ENCODE measurements around the gene SEC14L1.

Gene SEC14L1

GRCh38 chr17:77228816-77229215 is 88.0 kb downstream of the SEC14L1 start:
- Histone ChIP-seq H3K36me3 (ENCODE audit: insufficient read depth, low read depth, low read length) (no peaks in the 10 kb centered on the region), H3K27ac (ENCODE audit: low read length) (no peak overlapping the region), H3K9me3 (ENCODE audit: insufficient read depth, low read depth, low read length) (no peaks in the 10 kb centered on the region), H3K27me3 (ENCODE audit: insufficient read depth, low read length) (no peaks in the 10 kb centered on the region), H3K4me1 (ENCODE audit: insufficient read depth, low read length) (no peaks in the 10 kb centered on the region), H3K9ac (ENCODE audit: low read depth, low read length) (no peak overlapping the region), H3K4me3 (ENCODE audit: low read length) (no peak overlapping the region)

- no peaks in the 10 kb centered on the region for H3K4me1 ChIP-seq (ENCODE audit: insufficient read depth, low read length)
- no peak overlapping the region for H3K9ac ChIP-seq (ENCODE audit: low read depth, low read length)
- H3K36me3 ChIP-seq (ENCODE audit: insufficient read depth, low read depth, low read length) = no peaks in the 10 kb centered on the region
- no peaks in the 10 kb centered on the region for H3K27me3 ChIP-seq (ENCODE audit: insufficient read depth, low read length)
- H3K9me3 ChIP-seq (ENCODE audit: insufficient read depth, low read depth, low read length) = no peaks in the 10 kb centered on the region
- H3K4me3 ChIP-seq (ENCODE audit: low read length) = no peak overlapping the region
- no peak overlapping the region for H3K27ac ChIP-seq (ENCODE audit: low read length)
Measured at GRCh38 chr17:77229786-77230435, 89.1 kb downstream of the SEC14L1 start.

GRCh38 chr17:77230436-77230830 is 89.7 kb downstream of the SEC14L1 start:
- Histone ChIP-seq H3K9ac (ENCODE audit: low read depth, low read length) (no peak overlapping the region), H3K27ac (ENCODE audit: low read length) (no peak overlapping the region), H3K4me1 (ENCODE audit: insufficient read depth, low read length) (no peaks in the 10 kb centered on the region), H3K9me3 (ENCODE audit: insufficient read depth, low read depth, low read length) (no peaks in the 10 kb centered on the region), H3K27me3 (ENCODE audit: insufficient read depth, low read length) (no peaks in the 10 kb centered on the region), H3K36me3 (ENCODE audit: insufficient read depth, low read depth, low read length) (no peaks in the 10 kb centered on the region), H3K4me3 (ENCODE audit: low read length) (no peak overlapping the region)

GRCh38 chr17:77231076-77231871 is 90.5 kb downstream of the SEC14L1 start:
- Histone ChIP-seq H3K27me3 (ENCODE audit: insufficient read depth, low read length) (no peaks in the 10 kb centered on the region), H3K36me3 (ENCODE audit: insufficient read depth, low read depth, low read length) (no peaks in the 10 kb centered on the region), H3K4me3 (ENCODE audit: low read length) (no peak overlapping the region), H3K27ac (ENCODE audit: low read length) (no peak overlapping the region), H3K4me1 (ENCODE audit: insufficient read depth, low read length) (no peaks in the 10 kb centered on the region), H3K9ac (ENCODE audit: low read depth, low read length) (no peak overlapping the region), H3K9me3 (ENCODE audit: insufficient read depth, low read depth, low read length) (no peaks in the 10 kb centered on the region)

GRCh38 chr17:77233127-77233526 is 92.4 kb downstream of the SEC14L1 start:
- H3K27ac ChIP-seq (ENCODE audit: low read length) = no peak overlapping the region

GRCh38 chr17:77233635-77234334 is 93.0 kb downstream of the SEC14L1 start:
- Histone ChIP-seq H3K4me1 (ENCODE audit: insufficient read depth, low read length) (no peaks in the 10 kb centered on the region), H3K27ac (ENCODE audit: low read length) (no peak overlapping the region), H3K4me3 (ENCODE audit: low read length) (no peak overlapping the region), H3K9me3 (ENCODE audit: insufficient read depth, low read depth, low read length) (no peaks in the 10 kb centered on the region), H3K27me3 (ENCODE audit: insufficient read depth, low read length) (no peaks in the 10 kb centered on the region), H3K36me3 (ENCODE audit: insufficient read depth, low read depth, low read length) (no peaks in the 10 kb centered on the region), H3K9ac (ENCODE audit: low read depth, low read length) (no peak overlapping the region)

More at GRCh38 chr17:77233127-77233526, 92.4 kb downstream of the SEC14L1 start:
- no peaks in the 10 kb centered on the region for H3K27me3 ChIP-seq (ENCODE audit: insufficient read depth, low read length)
- H3K4me1 ChIP-seq (ENCODE audit: insufficient read depth, low read length) = no peaks in the 10 kb centered on the region
- H3K4me3 ChIP-seq (ENCODE audit: low read length) = no peak overlapping the region
- no peaks in the 10 kb centered on the region for H3K36me3 ChIP-seq (ENCODE audit: insufficient read depth, low read depth, low read length)
- H3K9me3 ChIP-seq (ENCODE audit: insufficient read depth, low read depth, low read length) = no peaks in the 10 kb centered on the region
- H3K9ac ChIP-seq (ENCODE audit: low read depth, low read length) = no peak overlapping the region

- H3K36me3 ChIP-seq (ENCODE audit: insufficient read depth, low read depth, low read length) = no peaks in the 10 kb centered on the region
- no peak overlapping the region for H3K4me3 ChIP-seq (ENCODE audit: low read length)
- no peaks in the 10 kb centered on the region for H3K27me3 ChIP-seq (ENCODE audit: insufficient read depth, low read length)
- H3K27ac ChIP-seq (ENCODE audit: low read length) = no peak overlapping the region
- H3K9me3 ChIP-seq (ENCODE audit: insufficient read depth, low read depth, low read length) = no peaks in the 10 kb centered on the region
- H3K9ac ChIP-seq (ENCODE audit: low read depth, low read length) = no peak overlapping the region
- H3K4me1 ChIP-seq (ENCODE audit: insufficient read depth, low read length) = no peaks in the 10 kb centered on the region
Measured at GRCh38 chr17:77234695-77235094, 93.9 kb downstream of the SEC14L1 start.

GRCh38 chr17:77235370-77235941 is 94.7 kb downstream of the SEC14L1 start:
- Histone ChIP-seq H3K9ac (ENCODE audit: low read depth, low read length) (no peak overlapping the region), H3K4me1 (ENCODE audit: insufficient read depth, low read length) (no peaks in the 10 kb centered on the region), H3K36me3 (ENCODE audit: insufficient read depth, low read depth, low read length) (no peaks in the 10 kb centered on the region), H3K27me3 (ENCODE audit: insufficient read depth, low read length) (no peaks in the 10 kb centered on the region), H3K27ac (ENCODE audit: low read length) (no peak overlapping the region), H3K4me3 (ENCODE audit: low read length) (no peak overlapping the region), H3K9me3 (ENCODE audit: insufficient read depth, low read depth, low read length) (no peaks in the 10 kb centered on the region)

GRCh38 chr17:77237232-77238008 is 96.7 kb downstream of the SEC14L1 start:
- Histone ChIP-seq H3K27me3 (ENCODE audit: insufficient read depth, low read length) (no peaks in the 10 kb centered on the region), H3K4me3 (ENCODE audit: low read length) (no peak overlapping the region), H3K9ac (ENCODE audit: low read depth, low read length) (no peak overlapping the region), H3K4me1 (ENCODE audit: insufficient read depth, low read length) (no peaks in the 10 kb centered on the region), H3K9me3 (ENCODE audit: insufficient read depth, low read depth, low read length) (no peaks in the 10 kb centered on the region), H3K36me3 (ENCODE audit: insufficient read depth, low read depth, low read length) (no peaks in the 10 kb centered on the region), H3K27ac (ENCODE audit: low read length) (no peak overlapping the region)

GRCh38 chr17:77240976-77241375 is 100.2 kb downstream of the SEC14L1 start:
- H3K27me3 ChIP-seq (ENCODE audit: insufficient read depth, low read length) = no peaks in the 10 kb centered on the region
- no peaks in the 10 kb centered on the region for H3K36me3 ChIP-seq (ENCODE audit: insufficient read depth, low read depth, low read length)
- no peak overlapping the region for H3K4me3 ChIP-seq (ENCODE audit: low read length)
- no peaks in the 10 kb centered on the region for H3K4me1 ChIP-seq (ENCODE audit: insufficient read depth, low read length)
- H3K9ac ChIP-seq (ENCODE audit: low read depth, low read length) = no peak overlapping the region
- H3K27ac ChIP-seq (ENCODE audit: low read length) = no peak overlapping the region
- H3K9me3 ChIP-seq (ENCODE audit: insufficient read depth, low read depth, low read length) = no peaks in the 10 kb centered on the region
